Stimulated activated CD4-positive, alpha-beta T cell treated with anti-CD3 and anti-CD28 coated beads, Interleukin-2, amount 100 ng/mL, for 4 hours (primary cell): ENCODE measurements around the gene SSBP3.
"Not testable (repeated sequence)": the region's sequence is repeated elsewhere in the genome, so short reads cannot be mapped to it uniquely, and the experiment has no call there.

Experiments used
- DNase-seq: peaks from one replicate; pipeline ENCODE4 v3.0.0-alpha.2; 2020; ENCODE audit warnings: low read depth

The SSBP3 gene

GRCh38 chr1:54221113-54221834 lies 184.9 kb downstream of the SSBP3 start:
- no peak for DNase-seq

GRCh38 chr1:54220004-54220811 lies 186.0 kb downstream of the SSBP3 start:
- no peak for DNase-seq

GRCh38 chr1:54219688-54220003 lies 186.5 kb downstream of the SSBP3 start:
- DNase-seq: no peak

- no peak for DNase-seq
These were observed 187.1 kb downstream of the SSBP3 start for GRCh38 chr1:54218883-54219687.

- DNase-seq: no peak
These were observed 190.7 kb downstream of the SSBP3 start for GRCh38 chr1:54215523-54215922.

- no peak for DNase-seq
These were observed 193.3 kb downstream of the SSBP3 start for GRCh38 chr1:54212872-54213271.

GRCh38 chr1:54207896-54208295 lies 198.3 kb downstream of the SSBP3 start:
- not testable (repeated sequence) for DNase-seq

GRCh38 chr1:54207287-54207686 lies 198.9 kb downstream of the SSBP3 start:
- DNase-seq: no peak

- no peak for DNase-seq
These were observed 202.0 kb downstream of the SSBP3 start for GRCh38 chr1:54204199-54204598.

- no peak for DNase-seq
These were observed 205.6 kb downstream of the SSBP3 start for GRCh38 chr1:54200519-54200997.

GRCh38 chr1:54199765-54200518 lies 206.3 kb downstream of the SSBP3 start, which contains the start of the genes CYB5RL and MRPL37:
TSS of gene CYB5RL (minus strand) at chr1:54200030. CDS start at chr1:54195616, 4,414 bp downstream.
TSS of gene MRPL37 (plus strand) at chr1:54200167. CDS start at chr1:54200244, 77 bp downstream.
- peak; percentile 84 for DNase-seq

GRCh38 chr1:54199151-54199764 lies 206.9 kb downstream of the SSBP3 start:
- no peak for DNase-seq

GRCh38 chr1:54193453-54193852 lies 212.7 kb downstream of the SSBP3 start:
- DNase-seq: no peak

- DNase-seq: no peak
These were observed 214.7 kb downstream of the SSBP3 start for GRCh38 chr1:54191525-54191924.

GRCh38 chr1:54190526-54190925 lies 215.7 kb downstream of the SSBP3 start:
- no peak for DNase-seq

- DNase-seq: no peak
These were observed 217.9 kb downstream of the SSBP3 start for GRCh38 chr1:54188291-54188690.

GRCh38 chr1:54186056-54186455 lies 220.1 kb downstream of the SSBP3 start:
- DNase-seq: no peak

GRCh38 chr1:54180701-54181360 lies 225.4 kb downstream of the SSBP3 start:
- no peak for DNase-seq

GRCh38 chr1:54178296-54179070 lies 227.7 kb downstream of the SSBP3 start:
- no peak for DNase-seq

GRCh38 chr1:54177726-54178125 lies 228.5 kb downstream of the SSBP3 start:
- no peak for DNase-seq
